ENCODE data around the gene INS.

INS gene

DNA sequence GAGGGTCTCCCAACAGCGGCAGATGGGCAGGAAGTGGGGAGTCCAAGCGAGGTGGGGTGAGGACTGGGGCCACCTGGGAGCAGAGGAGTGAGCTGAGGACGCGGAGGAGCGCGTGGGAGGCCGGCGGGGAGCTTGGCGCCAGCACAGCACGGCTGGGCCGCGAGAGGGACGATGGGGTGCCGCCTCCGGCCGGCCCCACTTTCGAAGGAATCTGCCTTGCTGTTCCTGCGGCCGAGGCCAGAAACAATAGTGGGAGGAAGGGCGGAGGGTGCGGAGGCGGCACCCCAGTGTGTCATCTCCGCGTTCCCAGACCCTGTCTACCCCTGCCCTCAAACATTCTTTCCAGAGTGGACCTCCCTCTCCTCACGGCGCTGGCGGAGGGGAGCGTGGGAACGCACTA is 5.5 kb downstream of the INS start:
- DNase-seq (ENCODE audit: low read depth), result no peak
- no peak overlapping the region for H3K4me3 ChIP-seq (ENCODE audit: low read length)
- TF ChIP-seq, protein P1, sequence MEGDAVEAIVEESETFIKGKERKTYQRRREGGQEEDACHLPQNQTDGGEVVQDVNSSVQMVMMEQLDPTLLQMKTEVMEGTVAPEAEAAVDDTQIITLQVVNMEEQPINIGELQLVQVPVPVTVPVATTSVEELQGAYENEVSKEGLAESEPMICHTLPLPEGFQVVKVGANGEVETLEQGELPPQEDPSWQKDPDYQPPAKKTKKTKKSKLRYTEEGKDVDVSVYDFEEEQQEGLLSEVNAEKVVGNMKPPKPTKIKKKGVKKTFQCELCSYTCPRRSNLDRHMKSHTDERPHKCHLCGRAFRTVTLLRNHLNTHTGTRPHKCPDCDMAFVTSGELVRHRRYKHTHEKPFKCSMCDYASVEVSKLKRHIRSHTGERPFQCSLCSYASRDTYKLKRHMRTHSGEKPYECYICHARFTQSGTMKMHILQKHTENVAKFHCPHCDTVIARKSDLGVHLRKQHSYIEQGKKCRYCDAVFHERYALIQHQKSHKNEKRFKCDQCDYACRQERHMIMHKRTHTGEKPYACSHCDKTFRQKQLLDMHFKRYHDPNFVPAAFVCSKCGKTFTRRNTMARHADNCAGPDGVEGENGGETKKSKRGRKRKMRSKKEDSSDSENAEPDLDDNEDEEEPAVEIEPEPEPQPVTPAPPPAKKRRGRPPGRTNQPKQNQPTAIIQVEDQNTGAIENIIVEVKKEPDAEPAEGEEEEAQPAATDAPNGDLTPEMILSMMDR (conservative IDR thresholded peaks at IDR 0.05; ENCODE audit: low read depth, low read length), result no peak

DNA sequence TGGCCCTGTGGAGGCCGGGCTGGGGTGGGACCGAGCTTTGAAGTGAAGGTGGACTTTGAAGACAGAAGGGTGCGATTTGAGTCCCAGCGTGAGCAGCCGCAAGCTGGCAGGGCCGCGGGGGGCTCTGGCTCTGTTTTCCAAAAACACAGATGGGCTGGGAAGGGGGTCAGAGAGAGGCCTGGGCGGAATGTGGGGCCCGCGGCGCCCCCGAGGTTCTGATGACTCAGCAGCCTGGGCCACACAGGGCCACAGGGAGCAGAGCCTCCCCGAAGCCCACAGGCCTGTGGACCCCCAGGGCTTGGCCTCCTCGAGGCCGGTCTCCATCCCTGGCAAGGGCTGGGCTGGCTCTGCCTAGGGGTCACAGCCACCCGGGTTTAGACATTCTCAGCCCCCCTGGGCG is 6.1 kb downstream of the INS start:
- H3K4me3 ChIP-seq (ENCODE audit: low read length), result no peak overlapping the region
- TF ChIP-seq, protein P1 (conservative IDR thresholded peaks at IDR 0.05; ENCODE audit: low read depth, low read length), result no peak
- DNase-seq (ENCODE audit: low read depth), result no peak

DNA sequence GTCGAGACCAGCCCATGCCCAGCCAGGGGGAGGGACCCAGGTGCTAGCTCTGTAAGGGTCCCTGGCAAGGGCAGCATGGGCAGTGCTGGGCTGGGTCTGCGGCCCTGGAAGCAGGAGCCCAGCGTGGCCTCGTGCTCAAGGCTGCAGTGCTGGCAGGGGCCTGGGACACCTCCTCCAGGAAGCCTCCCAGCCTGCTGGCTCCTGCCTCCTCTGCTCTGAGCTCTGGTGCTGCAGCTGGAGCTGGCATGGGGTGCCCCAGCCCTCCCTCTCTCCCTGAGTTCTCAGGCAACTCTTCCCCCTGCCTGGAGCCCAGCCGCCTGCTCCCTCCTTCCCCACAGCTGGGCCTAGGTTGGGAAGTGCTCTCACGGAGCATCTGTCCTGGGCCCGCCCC is 6.8 kb downstream of the INS start:
- no peak for DNase-seq (ENCODE audit: low read depth)
- TF ChIP-seq, protein P1 (conservative IDR thresholded peaks at IDR 0.05; ENCODE audit: low read depth, low read length), result no peak
- H3K4me3 ChIP-seq (ENCODE audit: low read length), result no peak overlapping the region

DNA sequence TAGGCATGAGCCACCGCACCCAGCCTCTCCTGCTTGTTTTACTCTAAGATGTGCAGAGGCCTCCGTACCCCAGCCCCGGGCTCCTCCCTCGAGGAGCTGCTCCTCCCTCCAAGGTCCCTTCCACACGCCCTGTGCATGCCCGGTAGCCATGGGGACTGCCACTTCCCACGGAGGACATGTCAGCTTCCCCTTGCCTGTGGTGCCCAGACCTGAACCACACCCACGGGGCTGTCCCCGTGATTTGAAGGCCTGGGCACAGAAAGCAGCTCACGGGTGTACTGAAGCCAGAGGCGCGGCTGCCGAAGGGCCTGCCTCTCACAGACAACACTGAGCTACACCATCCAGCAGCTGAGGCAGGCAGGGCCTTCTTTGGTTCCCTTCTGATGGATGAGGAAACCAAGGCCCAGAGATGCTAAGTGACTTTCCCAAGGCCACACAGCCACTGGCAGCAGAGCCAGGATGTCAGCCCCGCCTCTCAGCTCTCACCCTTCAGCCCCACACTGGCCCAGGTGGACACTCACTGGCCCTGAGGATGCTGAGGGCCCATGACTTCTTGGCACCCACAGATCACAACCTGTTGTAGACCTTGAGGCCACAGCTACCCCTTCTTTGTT is 7.3 kb downstream of the INS start:
- no peak overlapping the region for H3K4me3 ChIP-seq (ENCODE audit: low read length)
- no peak for DNase-seq (ENCODE audit: low read depth)
- TF ChIP-seq, protein P1 (conservative IDR thresholded peaks at IDR 0.05; ENCODE audit: low read depth, low read length), result no peak

DNA sequence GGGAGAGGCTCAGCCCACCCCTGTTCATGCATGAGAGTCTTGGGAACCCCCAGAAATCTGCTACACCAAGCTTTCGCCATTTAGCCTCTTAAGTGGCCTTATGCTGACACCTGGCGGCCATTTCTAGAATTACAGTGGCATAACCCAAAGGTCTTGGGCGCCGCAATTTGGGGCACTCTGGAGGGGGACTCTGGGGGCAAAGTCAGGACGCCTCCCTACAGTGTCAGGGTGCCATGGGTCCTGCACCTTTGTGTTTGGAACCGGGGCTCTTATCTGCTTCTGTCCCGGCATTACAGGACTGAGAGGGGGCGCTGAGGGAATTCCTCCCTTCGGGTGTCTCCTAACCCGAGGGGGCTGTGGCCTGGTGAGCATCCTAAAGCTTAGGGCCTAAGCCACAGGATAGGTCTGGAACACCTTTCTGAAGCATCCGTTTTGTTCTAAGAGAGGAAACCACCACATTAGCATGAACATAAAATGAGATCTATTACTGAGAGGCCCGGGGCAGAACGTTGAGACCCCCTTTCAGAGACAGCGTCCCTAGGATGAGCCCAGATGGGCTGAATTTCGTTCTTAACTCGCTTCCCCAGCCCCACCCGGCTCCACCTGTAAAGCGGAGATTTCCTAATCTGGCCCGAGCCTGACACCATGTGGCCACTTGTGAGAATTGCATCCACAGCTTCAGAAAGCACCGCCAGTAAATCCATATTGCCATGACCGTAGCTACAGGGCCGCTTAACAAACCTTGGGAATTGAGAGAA is 9.3 kb downstream of the INS start:
- DNase-seq (ENCODE audit: low read depth), result no peak
- TF ChIP-seq, protein P1 (conservative IDR thresholded peaks at IDR 0.05; ENCODE audit: low read depth, low read length), result peak; percentile 79
- H3K4me3 ChIP-seq (ENCODE audit: low read length), result no peak overlapping the region

DNA sequence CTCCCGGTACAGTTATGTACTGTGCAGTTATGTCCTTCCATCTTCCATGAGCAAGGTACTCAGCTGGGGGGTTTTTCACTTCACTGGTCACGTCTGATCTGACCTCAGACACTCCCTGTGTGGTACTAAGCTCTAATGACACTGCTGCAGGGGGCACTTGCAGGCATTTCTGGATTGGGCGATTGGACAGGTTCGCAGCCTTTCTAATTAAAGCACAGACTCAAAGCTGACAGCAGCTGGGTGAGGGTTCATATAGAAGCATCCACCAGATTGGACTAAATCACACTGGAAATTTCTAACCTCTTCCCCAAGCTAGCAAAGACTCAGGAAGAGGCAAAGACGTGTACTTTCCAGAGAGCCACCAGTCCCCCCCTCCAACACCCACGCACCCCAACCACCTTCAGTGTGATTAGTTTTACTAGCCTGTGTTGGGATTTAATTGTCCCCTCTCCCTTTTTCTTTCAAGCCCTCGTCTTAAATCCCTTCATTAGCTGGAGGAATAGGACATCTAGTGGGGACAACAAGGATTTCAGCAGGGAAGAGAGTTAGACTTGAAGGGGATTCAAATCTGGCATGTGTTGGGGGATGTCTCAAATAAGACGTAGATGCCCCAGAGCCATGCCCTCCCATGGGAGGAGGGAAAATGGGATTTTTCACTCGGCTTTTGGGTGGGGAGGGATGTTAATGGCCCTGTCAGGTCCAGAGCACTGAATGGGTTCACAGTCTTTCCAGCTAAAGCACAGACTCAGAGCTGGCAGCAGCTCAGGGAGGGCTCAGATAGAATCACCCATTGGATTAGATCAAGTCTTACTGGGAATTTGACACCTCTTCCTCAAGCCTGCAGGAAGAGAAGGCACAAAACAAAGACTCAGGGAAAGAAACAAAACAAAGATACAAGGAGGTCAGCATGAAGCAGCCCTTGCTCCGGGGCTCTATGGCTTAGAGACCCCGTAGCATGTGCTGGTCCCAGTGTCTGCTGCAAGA is 10.9 kb downstream of the INS start:
- no peak for DNase-seq (ENCODE audit: low read depth)
- TF ChIP-seq, protein P1 (conservative IDR thresholded peaks at IDR 0.05; ENCODE audit: low read depth, low read length), result peak; percentile 58
- H3K4me3 ChIP-seq (ENCODE audit: low read length), result no peak overlapping the region
